HG03521 (cell line): ENCODE results near the gene GLRX.
A peak's percentile ranks its signal among the peaks of the same experiment; 100 is the strongest.
"Not testable (repeated sequence)": the region's sequence is repeated elsewhere in the genome, so short reads cannot be mapped to it uniquely, and the experiment has no call there.

Experiments
- ATAC-seq: cut with Tn5 transposase; IDR thresholded peaks from one replicate; pipeline ENCODE4 v1.9.1; 2021; ENCODE audit warnings: mild to moderate bottlenecking, moderate library complexity; ENCODE audit not compliant: unreplicated experiment

The GLRX gene

GRCh38 chr5:95830226-95830625 is 7.7 kb upstream of the GLRX start:
- ATAC-seq, result no peak

- no peak for ATAC-seq
These were observed 5.3 kb upstream of the GLRX start for GRCh38 chr5:95827892-95828246.

DNA sequence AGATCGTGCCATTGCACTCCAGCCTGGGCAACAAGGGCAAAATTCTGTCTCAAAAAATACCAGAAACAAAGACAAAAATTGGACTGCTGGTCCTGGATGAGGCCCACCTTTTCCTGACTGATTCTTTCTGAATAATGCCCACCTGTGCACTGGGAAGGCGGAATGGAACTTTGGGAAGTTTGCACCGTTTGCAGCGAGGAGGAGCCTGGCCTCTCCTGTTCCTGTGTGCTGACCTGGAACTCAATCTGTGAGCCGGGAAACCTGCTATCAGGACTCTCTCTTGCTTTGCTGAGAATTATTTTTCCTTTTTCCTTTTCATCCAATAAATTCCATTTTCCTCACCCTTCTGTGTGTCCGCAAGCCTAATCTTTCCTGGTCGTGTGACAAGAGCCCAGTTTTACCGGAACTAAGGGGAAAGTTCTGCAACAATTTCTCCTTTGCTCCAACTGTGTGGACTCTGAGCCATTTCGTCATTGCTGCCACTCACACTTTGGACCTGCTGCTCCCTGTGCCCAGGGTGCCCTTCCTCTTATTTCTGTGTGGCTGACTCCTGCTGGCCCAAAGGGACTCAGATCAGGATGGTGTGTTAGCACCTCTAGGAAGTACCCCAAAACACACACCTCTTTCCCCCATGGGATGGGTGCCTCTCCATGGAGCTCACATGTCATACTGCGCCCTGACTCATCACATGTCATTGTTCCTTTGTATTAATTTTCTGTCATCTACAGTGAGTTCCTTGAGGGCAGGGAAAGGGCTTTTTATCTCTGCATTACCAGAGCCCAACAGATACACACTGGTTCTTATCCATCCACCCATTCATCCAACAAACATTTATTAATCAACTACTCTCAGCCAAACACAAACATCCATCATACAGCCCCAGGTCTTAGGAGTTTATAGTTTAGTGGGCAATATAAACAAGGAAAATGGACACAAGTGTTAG is 4.7 kb upstream of the GLRX start:
- ATAC-seq, result no peak

- ATAC-seq, result no peak
These were observed 3.0 kb upstream of the GLRX start for GRCh38 chr5:95825495-95825894.

GRCh38 chr5:95824747-95825146 is 2.2 kb upstream of the GLRX start:
- no peak for ATAC-seq

DNA sequence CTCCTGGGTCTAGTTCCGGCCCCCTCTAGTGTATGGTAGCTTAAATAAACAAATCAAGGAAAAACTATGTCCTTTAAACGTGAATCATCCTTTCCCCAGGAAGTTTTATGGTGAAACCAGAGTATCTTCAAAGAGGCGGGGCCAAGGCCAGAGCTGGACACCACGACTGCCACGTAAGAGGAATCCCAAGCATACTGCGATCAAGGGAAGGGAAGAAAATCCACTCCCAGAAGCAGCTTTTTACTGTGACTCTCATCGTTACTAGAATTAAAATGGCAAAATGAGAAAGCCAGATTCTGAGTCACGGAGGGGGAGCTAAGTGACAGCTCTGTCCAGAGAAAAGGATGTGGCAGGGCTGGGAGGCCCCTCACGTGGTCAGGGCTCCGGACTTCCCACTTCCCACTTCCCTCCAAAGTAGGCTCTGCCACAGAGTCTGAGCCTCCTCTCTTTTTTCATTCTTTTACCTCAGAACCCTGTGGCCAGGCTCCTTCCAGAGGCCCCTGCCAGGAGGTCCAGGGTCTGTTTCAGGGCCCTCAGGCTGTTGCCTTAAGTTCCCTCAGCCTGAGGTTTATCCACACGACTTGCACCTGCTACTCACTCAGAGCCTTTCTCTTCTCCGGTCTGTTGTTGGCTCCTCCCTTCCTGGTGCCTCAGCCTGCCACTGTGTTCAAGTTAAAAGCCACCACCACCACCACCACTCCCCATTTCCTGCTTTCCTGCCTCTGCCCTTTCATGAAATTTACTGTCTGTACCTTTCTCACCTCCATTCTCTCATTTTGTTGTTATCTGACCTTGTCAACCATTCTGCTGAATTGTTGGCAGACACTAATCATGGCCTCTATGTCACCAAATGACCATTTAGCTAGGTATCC is 1.4 kb upstream of the GLRX start:
- ATAC-seq, result peak; percentile 28

DNA sequence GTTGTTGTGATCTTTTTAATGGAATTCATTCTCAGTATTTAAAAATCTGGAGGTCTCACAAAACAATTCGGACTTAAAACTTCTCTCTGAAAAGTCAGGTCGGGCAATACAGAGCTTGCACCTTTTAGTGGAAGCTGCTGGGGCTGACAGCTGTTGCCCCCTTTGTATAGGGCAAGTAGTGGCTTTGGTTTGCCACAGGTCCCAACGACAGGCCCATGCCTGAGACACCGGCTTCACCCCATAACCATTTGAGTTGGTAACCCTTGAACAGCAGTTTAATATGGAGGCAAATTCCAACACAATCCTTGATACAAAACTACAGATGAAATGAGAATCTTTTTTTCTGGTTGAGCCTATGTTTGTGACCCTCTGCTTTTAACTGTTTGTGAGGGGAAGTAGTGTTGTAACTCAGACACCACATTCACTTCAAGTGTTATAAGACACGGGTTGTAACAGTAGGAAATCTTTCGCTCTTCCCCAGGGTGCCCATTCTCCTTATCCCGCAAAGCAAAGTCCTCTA is 752 bp upstream of the GLRX start:
- ATAC-seq, result no peak

GRCh38 chr5:95822043-95822541 is 434 bp downstream of the GLRX start:
- peak; percentile 35 for ATAC-seq

DNA sequence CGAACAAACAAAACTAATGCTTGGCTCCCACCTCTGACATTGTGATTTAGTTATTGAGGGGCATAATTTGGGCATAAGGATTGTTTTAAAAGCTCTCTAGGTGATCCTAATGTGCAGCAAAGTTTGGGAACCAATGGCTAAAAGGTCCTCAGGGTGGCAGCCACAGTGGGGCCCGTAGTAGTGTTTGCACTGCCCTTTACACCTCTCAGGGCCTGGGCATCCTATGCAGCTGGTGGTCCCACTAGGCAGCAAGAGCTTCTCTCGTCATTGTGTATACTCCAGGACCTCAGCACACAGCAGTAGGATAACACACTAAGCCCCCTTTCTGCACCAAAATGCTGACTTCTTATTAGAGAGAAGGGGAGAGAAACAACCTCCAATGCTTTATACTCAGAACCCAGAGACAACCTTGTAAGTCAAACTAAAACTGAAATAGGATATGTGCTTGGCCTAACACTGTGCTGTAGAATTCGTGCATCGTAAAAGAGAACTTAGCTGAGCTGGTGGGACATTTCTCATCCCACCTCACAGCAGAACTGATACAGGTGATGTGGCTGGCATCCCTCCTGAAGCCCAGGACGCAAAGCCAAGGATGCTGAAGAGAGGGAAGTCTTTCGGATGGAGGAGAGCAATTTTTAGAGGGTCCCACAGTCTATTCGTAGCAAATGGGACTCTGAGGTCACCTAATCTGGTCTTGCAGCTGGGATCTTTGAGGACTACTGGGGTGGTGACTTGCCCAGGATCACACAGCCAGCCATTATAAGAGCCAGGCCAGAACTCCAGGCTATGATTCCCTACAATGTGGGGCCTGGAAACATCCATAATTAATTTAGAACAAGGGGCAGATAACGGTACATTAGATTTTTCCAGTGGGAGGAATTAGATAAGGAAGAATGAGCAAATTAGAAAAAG is 1.2 kb downstream of the GLRX start:
- ATAC-seq, result no peak

DNA sequence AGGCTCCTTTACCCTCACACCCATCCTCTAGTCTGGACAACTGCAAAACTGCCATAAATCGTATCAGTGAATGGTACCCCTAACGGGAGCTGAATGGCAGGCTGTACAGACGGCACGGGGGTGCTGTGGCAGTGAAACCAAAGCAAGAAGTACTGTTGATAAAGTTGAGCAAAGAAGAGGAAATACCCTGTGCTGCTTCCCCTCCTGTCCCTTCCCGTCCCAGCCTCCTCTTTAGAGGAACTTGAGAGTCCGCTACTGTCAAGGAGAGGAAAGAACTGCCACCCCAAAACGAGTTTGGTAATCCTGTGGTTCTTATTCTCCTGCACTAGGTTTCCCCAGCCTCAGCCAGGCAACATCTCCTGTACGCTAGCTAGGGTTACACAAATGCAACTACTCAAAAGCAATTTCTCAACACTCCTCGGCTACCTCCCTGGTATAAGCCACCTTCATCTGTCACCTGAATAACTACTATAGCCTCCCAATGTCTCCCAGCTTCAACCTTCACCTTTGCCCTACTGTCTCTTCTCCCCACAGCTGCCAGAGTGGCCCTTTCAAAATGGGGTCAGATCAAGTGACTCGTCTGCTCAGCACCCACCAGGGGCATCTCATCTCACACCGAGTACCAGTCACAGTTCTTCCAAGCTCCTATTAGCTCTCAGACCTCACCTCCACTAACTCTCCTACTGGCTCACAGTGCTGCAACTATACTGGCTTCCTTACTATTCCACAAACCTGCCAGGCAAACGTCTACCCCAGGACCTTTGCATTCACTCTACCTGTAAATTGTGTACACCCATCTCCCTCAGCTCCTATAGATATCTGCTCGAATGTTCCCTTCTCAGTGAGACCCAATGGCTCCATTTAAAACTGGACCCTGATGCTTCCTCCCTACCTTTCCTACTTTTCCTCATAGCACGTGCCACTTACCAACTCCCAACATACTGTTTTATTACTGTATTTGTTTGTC is 4.1 kb downstream of the GLRX start:
- no peak for ATAC-seq

- ATAC-seq, result no peak
These were observed 5.1 kb downstream of the GLRX start for GRCh38 chr5:95817430-95817829.

DNA sequence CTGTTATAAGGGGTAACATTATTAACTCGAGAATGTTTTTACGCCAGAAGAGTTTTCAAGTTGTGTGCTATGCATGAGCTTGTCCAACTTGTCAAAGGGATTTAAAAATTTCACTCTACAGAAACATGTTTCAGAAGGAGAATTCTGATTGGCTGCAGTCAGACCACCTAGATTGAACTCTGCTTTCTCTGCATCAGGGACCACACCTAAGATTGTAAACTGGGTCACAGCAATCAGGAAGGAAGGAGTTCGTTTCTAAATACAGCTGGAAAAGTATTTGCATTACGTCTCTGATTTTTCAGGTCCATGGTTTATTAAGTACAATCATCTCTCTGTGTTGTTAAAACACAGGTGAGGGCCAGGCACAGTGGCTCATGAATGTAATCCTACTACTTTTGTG is 5.8 kb downstream of the GLRX start:
- ATAC-seq, result no peak

- ATAC-seq, result no peak
These were observed 6.2 kb downstream of the GLRX start for GRCh38 chr5:95816341-95816740.

GRCh38 chr5:95815155-95815729 is 7.3 kb downstream of the GLRX start:
- ATAC-seq, result no peak

DNA sequence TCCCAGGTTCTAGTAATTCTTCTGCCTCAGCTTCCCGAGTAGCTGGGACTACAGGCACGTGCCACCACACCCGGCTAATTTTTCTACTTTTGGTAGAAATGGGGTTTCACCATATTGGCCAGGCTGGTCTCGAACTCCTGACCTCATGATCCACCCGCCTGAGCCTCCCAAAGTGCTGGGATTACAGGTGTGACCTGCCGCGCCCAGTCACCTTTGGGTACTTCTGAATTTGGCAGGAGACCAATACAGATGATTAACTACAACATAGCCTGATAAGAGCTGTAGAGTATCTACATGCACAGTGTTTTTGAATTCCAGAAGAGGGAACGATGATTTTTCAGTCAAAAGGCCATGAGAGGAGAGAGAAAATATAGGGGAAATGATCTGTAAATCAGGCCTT is 9.5 kb downstream of the GLRX start:
- ATAC-seq, result not testable (repeated sequence)

- ATAC-seq, result no peak
These were observed 10.5 kb downstream of the GLRX start for GRCh38 chr5:95812074-95812471.

DNA sequence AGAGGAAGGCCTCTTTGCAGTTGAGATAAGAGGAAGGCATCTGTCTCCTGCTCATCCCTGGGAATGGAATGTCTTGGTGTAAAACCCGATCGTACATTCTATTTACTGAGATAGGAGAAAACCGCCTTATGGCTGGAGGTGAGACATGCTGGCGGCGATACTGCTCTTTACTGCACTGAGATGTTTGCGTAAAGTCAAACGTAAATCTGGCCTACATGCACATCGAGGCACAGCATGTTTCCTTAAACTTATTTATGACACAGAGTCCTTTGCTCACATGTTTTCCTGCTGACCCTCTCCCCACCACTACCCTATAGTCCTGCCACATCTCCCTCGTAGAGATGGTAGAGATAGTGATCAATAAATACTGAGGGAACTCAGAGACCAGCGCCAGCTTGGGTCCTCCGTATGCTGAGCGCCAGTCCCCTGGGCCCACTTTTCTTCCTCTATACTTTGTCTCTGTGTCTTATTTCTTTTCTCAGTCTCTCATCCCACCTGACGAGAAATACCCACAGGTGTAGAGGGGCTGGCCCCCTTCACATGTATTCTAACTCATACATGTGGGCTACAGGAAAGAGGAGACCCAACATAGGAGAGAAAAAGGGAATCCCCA is 11.0 kb downstream of the GLRX start:
- not testable (repeated sequence) for ATAC-seq

- ATAC-seq, result not testable (repeated sequence)
These were observed 11.5 kb downstream of the GLRX start for GRCh38 chr5:95811126-95811423.
